GM15510 (cell line): ENCODE data around the gene VWA7.

Source experiments
- POLR2A ChIP-seq: IDR thresholded peaks from 3 replicates; pipeline ENCODE4 v1.6.1; 2011; ENCODE audit warnings: borderline replicate concordance; ENCODE audit not compliant: insufficient read length; ENCODE audit errors: extremely low read depth

The VWA7 gene

GRCh38 chr6:31728767-31729514, 48.2 kb downstream of the VWA7 start, which contains the start of gene DDAH2:
Gene DDAH2 (minus strand): TSS chr6:31729299. CDS start chr6:31729161, 138 bp downstream.
- no peak for TF ChIP-seq POLR2A

GRCh38 chr6:31727717-31728671, 49.1 kb downstream of the VWA7 start:
- TF ChIP-seq POLR2A = no peak

- TF ChIP-seq POLR2A = no peak
Measured at GRCh38 chr6:31727034-31727716, 50.0 kb downstream of the VWA7 start.

DNA sequence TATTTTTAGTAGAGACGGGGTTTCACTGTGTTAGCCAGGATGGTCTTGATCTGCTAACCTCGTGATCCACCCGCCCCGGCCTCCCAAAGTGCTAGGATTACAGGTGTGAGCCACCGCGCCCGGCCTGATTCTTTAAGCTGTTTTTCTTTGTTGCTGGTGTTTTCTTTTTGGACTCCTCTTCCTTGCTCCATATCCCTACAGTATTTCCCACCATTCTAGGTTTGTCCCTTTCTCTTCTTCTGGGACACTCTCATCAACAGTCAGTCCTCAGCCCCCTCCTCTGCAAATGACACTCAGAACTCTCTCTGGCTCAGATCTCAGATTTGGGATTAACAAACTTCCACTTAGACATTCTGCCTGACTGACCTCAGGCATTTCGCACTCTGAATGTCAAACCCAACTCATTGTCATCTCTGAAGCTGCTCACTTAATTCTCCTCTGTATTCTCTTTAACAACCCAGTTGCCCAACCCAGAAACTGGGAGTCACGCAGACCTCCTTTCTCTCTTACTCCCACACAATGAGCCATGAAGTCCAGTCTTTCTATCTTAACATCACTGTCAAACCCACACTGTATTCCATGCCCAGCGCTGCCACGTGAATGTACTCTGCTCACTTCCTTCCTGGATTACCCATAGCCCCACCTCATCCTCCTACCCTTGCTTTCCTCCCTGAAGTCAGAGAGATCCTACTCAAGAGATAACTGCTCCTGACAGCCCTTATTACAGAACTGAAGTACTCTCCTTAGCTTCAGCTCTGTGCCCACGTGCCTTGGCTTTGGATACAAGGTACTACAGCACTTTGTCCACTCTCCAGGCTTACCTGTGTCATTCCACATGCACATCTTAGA, 51.4 kb downstream of the VWA7 start:
- TF ChIP-seq POLR2A = no peak

- no peak for TF ChIP-seq POLR2A
Measured at GRCh38 chr6:31723980-31724691, 53.0 kb downstream of the VWA7 start.

DNA sequence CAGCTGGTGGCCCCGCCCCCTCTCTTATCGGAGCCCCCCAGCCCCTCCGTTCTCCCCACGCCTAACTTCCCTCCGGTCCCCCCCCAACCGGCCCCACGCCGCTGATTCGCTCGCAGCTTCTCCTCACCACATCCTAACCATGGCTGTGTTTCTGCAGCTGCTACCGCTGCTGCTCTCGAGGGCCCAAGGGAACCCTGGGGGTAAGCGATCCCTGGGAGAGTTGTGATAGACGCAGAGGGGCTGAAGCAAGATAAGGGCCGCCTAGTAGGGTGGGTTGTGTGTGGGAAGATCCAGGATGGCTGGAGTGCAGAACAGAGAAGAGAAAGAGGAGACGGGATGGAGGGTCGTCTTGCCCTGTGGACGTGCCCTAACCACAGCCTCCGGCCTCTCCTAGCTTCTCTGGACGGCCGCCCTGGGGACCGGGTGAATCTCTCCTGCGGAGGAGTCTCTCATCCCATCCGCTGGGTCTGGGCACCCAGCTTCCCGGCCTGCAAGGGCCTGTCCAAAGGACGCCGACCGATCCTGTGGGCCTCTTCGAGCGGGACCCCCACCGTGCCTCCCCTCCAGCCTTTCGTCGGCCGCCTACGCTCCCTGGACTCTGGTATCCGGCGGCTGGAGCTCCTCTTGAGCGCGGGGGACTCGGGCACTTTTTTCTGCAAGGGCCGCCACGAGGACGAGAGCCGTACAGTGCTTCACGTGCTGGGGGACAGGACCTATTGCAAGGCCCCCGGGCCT, 53.7 kb downstream of the VWA7 start, which contains the start of gene MPIG6B:
Gene MPIG6B, plus strand, starts transcription at position 129 of the 735 bp plus-strand sequence. Its CDS starts 11 bp downstream, at position 140.
- TF ChIP-seq POLR2A = no peak

DNA sequence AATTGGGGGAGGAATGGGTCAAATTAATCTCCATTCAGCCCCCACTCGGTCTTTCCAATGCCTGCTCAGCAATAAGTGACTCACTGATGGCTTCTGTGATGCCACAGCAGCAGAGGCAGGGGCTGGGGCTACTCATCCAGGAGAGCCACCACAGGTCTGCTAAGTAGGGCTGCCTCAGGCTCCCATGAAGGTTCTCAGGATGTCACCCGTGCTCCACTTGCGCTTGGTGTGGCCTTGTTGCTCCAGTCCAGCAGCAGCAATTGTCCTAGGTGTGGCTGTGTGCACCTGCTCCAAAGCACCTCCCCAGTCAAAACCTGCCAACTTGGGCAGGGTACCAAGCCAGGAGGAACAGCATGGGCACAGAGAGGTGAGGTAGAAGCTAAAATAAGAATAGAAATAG, 55.0 kb downstream of the VWA7 start:
- no peak for TF ChIP-seq POLR2A

DNA sequence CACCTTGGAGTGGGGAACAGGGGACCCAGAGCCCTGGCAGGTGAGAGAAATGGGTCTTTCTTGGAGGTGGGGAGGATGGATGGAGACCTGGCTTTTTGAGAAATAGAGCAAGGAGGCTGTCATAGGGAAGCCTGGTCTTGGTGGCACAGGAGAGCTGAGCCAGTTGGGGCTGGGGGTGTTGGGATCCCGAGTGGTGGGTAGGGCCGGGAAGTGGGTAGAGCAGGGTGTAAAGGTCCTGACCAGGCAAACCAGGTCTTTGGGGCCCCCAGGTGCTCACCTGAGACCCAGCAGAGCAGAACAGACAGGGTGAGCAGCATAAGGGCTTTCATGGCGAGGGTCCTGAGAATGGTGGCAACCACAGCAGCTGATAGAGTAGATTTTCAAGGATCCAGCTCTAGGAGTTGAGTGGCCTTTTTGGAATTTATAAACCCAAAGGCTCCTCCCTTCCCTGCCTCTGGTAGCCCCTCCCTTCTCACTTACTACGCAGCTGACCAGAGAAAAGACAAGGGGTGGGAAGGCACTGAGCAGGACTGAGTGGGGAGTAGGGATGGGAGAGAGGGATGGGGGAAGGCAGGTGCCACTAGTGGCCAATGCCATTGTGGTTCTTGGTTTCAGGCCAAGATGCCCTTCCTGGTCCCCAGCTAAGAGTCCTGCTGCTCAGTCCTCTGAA, 55.6 kb downstream of the VWA7 start, which contains the start of gene LY6G6C:
Gene LY6G6C, minus strand, starts transcription at position 396 of the 670 bp plus-strand sequence. Its CDS starts 67 bp downstream, at position 329.
- TF ChIP-seq POLR2A = no peak

DNA sequence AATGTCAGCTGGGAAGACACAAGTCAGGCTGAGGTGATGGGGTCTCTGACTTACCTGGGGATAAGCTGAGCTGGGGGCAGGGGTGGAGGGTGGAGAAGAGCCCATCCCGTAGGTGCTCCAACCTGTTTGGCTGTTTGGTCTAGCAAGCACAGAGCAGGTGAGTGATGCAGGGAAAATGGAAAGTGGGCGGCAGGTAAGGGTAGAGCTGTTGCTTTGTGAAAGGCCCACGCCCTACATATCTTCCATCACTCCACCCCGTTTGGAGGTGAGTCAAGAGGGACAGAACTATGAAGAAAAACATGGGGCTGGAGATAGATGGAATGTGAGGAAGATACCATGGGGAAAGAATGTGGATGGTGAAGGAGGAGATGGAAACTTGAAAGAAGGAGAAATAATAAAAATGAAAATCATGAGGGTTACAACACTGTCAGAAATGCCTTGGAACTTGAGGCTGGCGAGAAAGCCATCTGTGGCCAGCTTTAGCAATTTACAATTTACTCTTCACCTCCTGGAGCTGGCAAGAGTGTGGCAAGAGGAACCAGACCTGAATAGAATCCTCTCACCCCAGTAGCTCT, 56.8 kb downstream of the VWA7 start:
- no peak for TF ChIP-seq POLR2A

GRCh38 chr6:31719001-31719400, 58.1 kb downstream of the VWA7 start:
- TF ChIP-seq POLR2A = no peak

GRCh38 chr6:31718265-31718664, 58.9 kb downstream of the VWA7 start:
- no peak for TF ChIP-seq POLR2A

- no peak for TF ChIP-seq POLR2A
Measured at GRCh38 chr6:31717499-31718222, 59.5 kb downstream of the VWA7 start.
